Liver (tissue), 9 donors: Measurements from ENCODE around the gene A1CF. TPM values are rescaled to one million over a fixed set of nuclear protein-coding genes. Genes with fewer than 3 reads are reported as not detected.

ENCODE experiments used
- DNase-seq: peaks from one replicate; pipeline ENCODE4 v3.0.0-alpha.2; 2017; ENCODE audit warnings: low spot score
- H3K27ac ChIP-seq, 2 donors: one replicate each; pipeline ENCODE4 v1.7.0; 2013; ENCODE audit warnings: inconsistent platforms in 2 of 2, low read length in 2 of 2, control low read depth in 1 of 2, low read depth in 1 of 2, mild to moderate bottlenecking in 1 of 2
- H3K27me3 ChIP-seq, 4 donors: one replicate each; pipeline versions ENCODE4 v1.6.1 to v1.7.0; 2013; ENCODE audit warnings: low read length in 3 of 4, inconsistent platforms in 1 of 4, mild to moderate bottlenecking in 1 of 4, moderate library complexity in 1 of 4; ENCODE audit not compliant: control insufficient read depth in 4 of 4, insufficient read depth in 4 of 4
- H3K36me3 ChIP-seq, 4 donors: one replicate each; pipeline versions ENCODE4 v1.6.1 to v1.7.0; 2013; ENCODE audit warnings: low read length in 3 of 4, mild to moderate bottlenecking in 3 of 4, low read depth in 1 of 4, moderate library complexity in 1 of 4; ENCODE audit not compliant: control insufficient read depth in 4 of 4, insufficient read depth in 3 of 4
- H3K4me1 ChIP-seq, 4 donors: one replicate each; pipeline versions ENCODE4 v1.6.1 to v1.7.0; 2013; ENCODE audit warnings: low read length in 3 of 4, mild to moderate bottlenecking in 3 of 4, moderate library complexity in 1 of 4; ENCODE audit not compliant: control insufficient read depth in 4 of 4, insufficient read depth in 4 of 4
- H3K4me3 ChIP-seq, 3 donors: one replicate each; pipeline versions ENCODE4 v1.6.1 to v1.7.0; 2013; ENCODE audit warnings: low read length in 3 of 3, control low read depth in 1 of 3, low read depth in 1 of 3, mild to moderate bottlenecking in 1 of 3
- H3K9ac ChIP-seq, 2 donors: one replicate each; pipeline ENCODE4 v1.7.0; 2013; ENCODE audit warnings: low read length in 2 of 2, mild to moderate bottlenecking in 2 of 2, moderate library complexity in 2 of 2, control low read depth in 1 of 2, low read depth in 1 of 2
- H3K9me3 ChIP-seq, 4 donors: one replicate each; pipeline versions ENCODE4 v1.6.1 to v1.7.0; 2013; ENCODE audit warnings: low read length in 3 of 4; ENCODE audit not compliant: control insufficient read depth in 4 of 4
- CTCF ChIP-seq: fragments of 150-350 bp; IDR thresholded peaks from 2 replicates; pipeline ENCODE4 v1.5.1; 2017; ENCODE audit warnings: improper control_type of control experiment, low read depth, low read length; ENCODE audit not compliant: missing input control
- EGR1 ChIP-seq, 2 donors: IDR thresholded peaks; 2 replicates each; pipeline ENCODE4 v1.6.1; 2016 to 2018; ENCODE audit warnings: antibody characterized with exemption in 2 of 2, low read depth in 2 of 2
- FOXA1 ChIP-seq: IDR thresholded peaks from 2 replicates; pipeline ENCODE4 v1.6.1; 2016; ENCODE audit warnings: antibody characterized with exemption
- FOXA2 ChIP-seq: IDR thresholded peaks from 2 replicates; pipeline ENCODE4 v1.6.1; 2016; ENCODE audit warnings: antibody characterized with exemption
- GABPA ChIP-seq, 2 donors: IDR thresholded peaks in 1 of 2; conservative IDR thresholded peaks in 1 of 2; 2 replicates each; pipeline ENCODE4 v1.6.1; 2016; ENCODE audit warnings: antibody characterized with exemption in 2 of 2, mild to moderate bottlenecking in 1 of 2, moderate library complexity in 1 of 2
- HNF4A ChIP-seq, 2 donors: conservative IDR thresholded peaks; 2 replicates each; pipeline ENCODE4 v1.6.1; 2016; ENCODE audit warnings: antibody characterized with exemption in 2 of 2, mild to moderate bottlenecking in 2 of 2
- HNF4G ChIP-seq: IDR thresholded peaks from 2 replicates; pipeline ENCODE4 v1.6.1; 2016; ENCODE audit warnings: antibody characterized with exemption
- JUND ChIP-seq, 2 donors: IDR thresholded peaks; 2 replicates each; pipeline ENCODE4 v1.6.1; 2016; ENCODE audit warnings: antibody characterized with exemption in 2 of 2
- MAX ChIP-seq: IDR thresholded peaks from 2 replicates; pipeline ENCODE4 v1.6.1; 2016; ENCODE audit warnings: antibody characterized with exemption
- NR2F2 ChIP-seq: IDR thresholded peaks from 2 replicates; pipeline ENCODE4 v1.6.1; 2016; ENCODE audit warnings: antibody characterized with exemption
- RAD21 ChIP-seq, 2 donors: IDR thresholded peaks; 2 replicates each; pipeline ENCODE4 v1.6.1; 2016; ENCODE audit warnings: antibody characterized with exemption in 2 of 2, mild to moderate bottlenecking in 2 of 2
- REST ChIP-seq: IDR thresholded peaks from 2 replicates; pipeline ENCODE4 v1.6.1; 2016; ENCODE audit warnings: antibody characterized with exemption, mild to moderate bottlenecking
- RXRA ChIP-seq, 2 donors: IDR thresholded peaks; 2 replicates each; pipeline ENCODE4 v1.6.1; 2017 to 2018; ENCODE audit warnings: antibody characterized with exemption in 2 of 2, mild to moderate bottlenecking in 1 of 2
- SP1 ChIP-seq: IDR thresholded peaks from 2 replicates; pipeline ENCODE4 v1.6.1; 2018; ENCODE audit warnings: antibody characterized with exemption, mild to moderate bottlenecking
- TAF1 ChIP-seq: conservative IDR thresholded peaks from 2 replicates; pipeline ENCODE4 v1.6.1; 2016; ENCODE audit warnings: antibody characterized with exemption, mild to moderate bottlenecking
- YY1 ChIP-seq: IDR thresholded peaks from 2 replicates; pipeline ENCODE4 v1.6.1; 2016; ENCODE audit warnings: antibody characterized with exemption, mild to moderate bottlenecking
- WGBS: extraction: QIAGEN DNeasy Blood & Tissue Kit; methylation state at CpG from one replicate; pipeline ENCODE4 v1.1.7; 2013; 5-methylcytosine and 5-hydroxymethylcytosine counted together
- polyA plus RNA-seq, 2 donors: library from polyadenylated mRNA; stranded (reverse) in 1 of 2; unstranded in 1 of 2; fragments of 200-250 nt in 1 of 2; fragments of >200 nt in 1 of 2; fragmentation: Nextera tagmentation in 1 of 2; extraction: Ambion mirVana in 1 of 2; gene quantifications; one replicate each; pipeline versions ENCODE4 v1.2.1 to v1.2.3, GENCODE V29; 2013 to 2015
- total RNA-seq, 2 donors: library from RNA; depleted of rRNA; stranded (reverse); fragments of >200 nt; gene quantifications; one replicate each; pipeline ENCODE4 v1.2.3, GENCODE V29; 2014
- donor health status: healthy.
- donor health status: healthy.
- donor health status: healthy.
- donor health status: healthy.
- donor health status: healthy.

A1CF gene
- total and polyA plus RNA-seq, 4 donors, result 31.8 to 198 (median 111) TPM

- no peak overlapping the region for H3K9ac ChIP-seq
- H3K27me3 ChIP-seq, result no peaks in the 10 kb centered on the region
- TF ChIP-seq HNF4G (no peak), FOXA2 (no peak), EGR1 (IDR thresholded peaks at IDR 0.05; ENCODE audit: low read depth in 2 of 2) (no peak), YY1 (no peak), JUND (IDR thresholded peaks at IDR 0.05) (no peak), MAX (no peak), RXRA (IDR thresholded peaks at IDR 0.05) (no peak), NR2F2 (no peak), TAF1 (no peak), FOXA1 (no peak)
- peak overlapping the region in 1 of 2 donors; percentile 8 for H3K27ac ChIP-seq
- H3K36me3 ChIP-seq, result peaks cover 2 to 14% (median 6%) of the 10 kb centered on the region in 4 donors
- no peaks in the 10 kb centered on the region for H3K9me3 ChIP-seq
- WGBS, result 90% methylated on average over 5 of the region's 5 CpGs
- peaks cover 4 to 35% (median 21%) of the 10 kb centered on the region in 4 donors for H3K4me1 ChIP-seq
- H3K4me3 ChIP-seq, result no peak overlapping the region
- DNase-seq, result no peak
These were observed 34.7 kb downstream of the A1CF start for GRCh38 chr10:50850578-50851230.

- Histone ChIP-seq H3K4me1 (peaks cover 0 to 7% (median 1%) of the 10 kb centered on the region in 4 donors), H3K9ac (no peak overlapping the region), H3K36me3 (peaks cover 1 to 19% (median 13%) of the 10 kb centered on the region in 4 donors), H3K4me3 (no peak overlapping the region), H3K9me3 (no peaks in the 10 kb centered on the region), H3K27ac (no peak overlapping the region), H3K27me3 (no peaks in the 10 kb centered on the region)
- DNase-seq, result no peak
- TF ChIP-seq HNF4G (no peak), NR2F2 (no peak), RAD21 (IDR thresholded peaks at IDR 0.05) (no peak), CTCF (no peak), GABPA (IDR thresholded peaks at IDR 0.05 in 1 of 2, conservative IDR thresholded peaks at IDR 0.05 in 1 of 2) (no peak), SP1 (no peak), JUND (IDR thresholded peaks at IDR 0.05) (no peak)
- WGBS, result 85% methylated on average over 1 of the region's 1 CpG
These were observed 38.7 kb downstream of the A1CF start for GRCh38 chr10:50846753-50847152.

- Histone ChIP-seq H3K9ac (no peak overlapping the region), H3K4me1 (peaks cover 2 to 52% (median 31%) of the 10 kb centered on the region in 4 donors), H3K27me3 (no peaks in the 10 kb centered on the region), H3K4me3 (no peak overlapping the region), H3K36me3 (peaks cover 0 to 39% (median 11%) of the 10 kb centered on the region in 4 donors), H3K9me3 (no peaks in the 10 kb centered on the region), H3K27ac (no peak overlapping the region)
- DNase-seq, result no peak
- WGBS, result 93% methylated on average over 1 of the region's 1 CpG
- TF ChIP-seq EGR1 (IDR thresholded peaks at IDR 0.05; ENCODE audit: low read depth in 2 of 2) (no peak), NR2F2 (no peak), RAD21 (IDR thresholded peaks at IDR 0.05) (no peak), REST (no peak), CTCF (no peak), SP1 (no peak), RXRA (IDR thresholded peaks at IDR 0.05) (no peak), HNF4A (conservative IDR thresholded peaks at IDR 0.05) (no peak), FOXA2 (no peak), YY1 (no peak), MAX (no peak), TAF1 (no peak)
These were observed 48.3 kb downstream of the A1CF start for GRCh38 chr10:50837095-50837494.
